Measurements from ENCODE around the gene C1QL4. TPM values are rescaled to one million over a fixed set of nuclear protein-coding genes. Genes with fewer than 3 reads are reported as not detected.
A peak's percentile ranks its signal among the peaks of the same experiment; 100 is the strongest.

C1QL4 gene
- total and polyA plus RNA-seq, 2 donors (not counting 1 experiment from before 2014, with no cell fraction given): not detected

GRCh38 chr12:49296034-49296835 lies 40.8 kb downstream of the C1QL4 start:
- peak; percentile 62 for ATAC-seq (ENCODE audit: low read depth)
- Histone ChIP-seq H4K20me1 (ENCODE audit: control insufficient read depth, insufficient read depth, low read length, poor library complexity, severe bottlenecking) (no peaks in the 10 kb centered on the region), H3K4me3 (ENCODE audit: control extremely low read depth in 1 of 5, extremely low read depth in 1 of 5, insufficient read depth in 1 of 5, low read depth in 2 of 5, low read length in 4 of 5) (peak overlapping the region in 3 of 5 experiments; percentile 24 to 42 (median 29)), H3K27me3 (replicated peaks in 1 of 4; ENCODE audit: control extremely low read depth in 1 of 4, control insufficient read depth in 3 of 4, insufficient read depth in 4 of 4, low read length in 3 of 4) (peaks cover 0 to 67% (median 34%) of the 10 kb centered on the region in 4 experiments), H2AFZ (ENCODE audit: insufficient read depth, low read depth, low read length, poor library complexity, severe bottlenecking) (peak overlapping the region; percentile 68), H3K36me3 (replicated peaks in 1 of 2; ENCODE audit: control extremely low read depth in 1 of 2, control insufficient read depth in 1 of 2, extremely low read depth in 1 of 2, insufficient read depth in 2 of 2, low read length in 1 of 2) (no peaks in the 10 kb centered on the region), H3K27ac (ENCODE audit: low read length in 2 of 2) (no peak overlapping the region), H3K9ac (ENCODE audit: low read length) (peak overlapping the region; percentile 51), H3K9me3 (ENCODE audit: control extremely low read depth in 1 of 3, control insufficient read depth in 2 of 3, insufficient read depth in 1 of 3, low read length in 2 of 3) (peaks cover 0 to 18% (median 0%) of the 10 kb centered on the region in 3 donors), H3K79me2 (ENCODE audit: control insufficient read depth, insufficient read depth, low read length) (no peaks in the 10 kb centered on the region), H3K4me2 (replicated peaks; ENCODE audit: low read depth, low read length, poor library complexity, severe bottlenecking) (peak overlapping the region; percentile 81), H3K4me1 (ENCODE audit: control insufficient read depth in 2 of 2, insufficient read depth in 2 of 2, low read length in 2 of 2) (peaks cover 30 to 40% of the 10 kb centered on the region in 2 donors)
- WGBS (ENCODE audit: insufficient coverage): 24% methylated on average over 49 of the region's 54 CpGs
- Mint-ChIP-seq H3K27ac (no peak overlapping the region), H3K4me3 (peak overlapping the region; percentile 79), H3K4me1 (peaks cover 27% of the 10 kb centered on the region), H3K27me3 (peaks cover 48% of the 10 kb centered on the region), H3K9me3 (ENCODE audit: insufficient read depth) (no peaks in the 10 kb centered on the region)
- intact Hi-C loops (cut with micrococcal nuclease): loop anchor here (1.0 kb wide), 1 partner anchor 8 kb away; no protein-coding TSS in a partner anchor
- DNase-seq: peak; percentile 79
- POLR2A ChIA-PET: interaction anchor here (0.6 to 1.5 kb wide), 2 partner anchors 16 to 31 kb away, joined by 3 to 7 read pairs; partner anchors contain the start of gene TUBA1C
- CTCF ChIA-PET: interaction anchor here (0.6 to 13.4 kb wide), 12 partner anchors 9 to 232 kb away, joined by 3 to 125 read pairs (median 4); partner anchors contain the start of genes C1QL4, DNAJC22 and TROAP
- TF ChIP-seq CTCF (IDR thresholded peaks at IDR 0.05) (peak; percentile 80), EZH2 (IDR thresholded peaks at IDR 0.05; ENCODE audit: borderline replicate concordance, insufficient read depth, low read depth, low read length, poor library complexity, severe bottlenecking) (no peak)
